HepG2 (cell line): ENCODE data around the gene CASP3. TPM values are rescaled to one million over a fixed set of nuclear protein-coding genes. Genes with fewer than 3 reads are reported as not detected.
A peak's percentile ranks its signal among the peaks of the same experiment; 100 is the strongest.

Source experiments
- ATAC-seq: fragments of 200-7000 bp; cut with Tn5 transposase; 3 replicates; pipeline ENCODE4 v1.9.1; 2020; ENCODE audit warnings: mild to moderate bottlenecking, moderate library complexity
- BruUV-seq: library from RNA; stranded (reverse); fragments of 400-500 nt; replicated peaks from 2 replicates; lab custom pipeline; 2021; lab: Mats Ljungman, UMichigan
- CTCF ChIA-PET: fragments of 300-600 bp; formaldehyde crosslinking; extraction: SDS; loops from one replicate; lab custom pipeline; 2021; ENCODE audit warnings: low total read pairs, inconsistent platforms, low intra/inter-chr PET ratio; lab: Yijun Ruan, JAX
- POLR2A ChIA-PET: fragments of 350-600 bp; sonication (Branson Sonifier 250); formaldehyde crosslinking; loops from one replicate; lab custom pipeline; 2020; ENCODE audit warnings: antibody characterized with exemption, inconsistent platforms; lab: Yijun Ruan, JAX
- DNase-seq: peaks from one replicate; pipeline ENCODE4 v3.0.0-alpha.2; 2015; ENCODE audit warnings: low spot score
- FAIRE-seq: peaks from 3 replicates; lab custom pipeline; 2011; peaks lifted over from hg19 to GRCh38; lab: Jason Lieb, UNC
- H2AFZ ChIP-seq: one replicate; pipeline ENCODE4 v1.6.1; 2011; ENCODE audit warnings: low read length, inconsistent platforms
- H3K27ac ChIP-seq: fragments of 300-600 bp; 3 replicates; pipeline ENCODE4 v1.8.0; 2011; ENCODE audit warnings: mixed run types, mild to moderate bottlenecking, mixed read lengths, low read length, inconsistent platforms; ENCODE audit not compliant: insufficient read depth; ENCODE audit errors: extremely low read length
- H3K27me3 ChIP-seq, 2 experiments: fragments of 200-600 bp in 1 of 2; 2 replicates in 1 of 2; 3 replicates in 1 of 2; pipeline versions ENCODE4 v1.6.0 to v1.8.0; 2011; ENCODE audit warnings: low read length in 2 of 2, mild to moderate bottlenecking in 2 of 2, moderate library complexity in 2 of 2, inconsistent platforms in 1 of 2; ENCODE audit not compliant: insufficient read depth in 2 of 2, control insufficient read depth in 1 of 2
- H3K36me3 ChIP-seq, 2 experiments: fragments of 200-600 bp in 1 of 2; replicated peaks in 1 of 2; 2 replicates in 1 of 2; 3 replicates in 1 of 2; pipeline versions ENCODE4 v1.5.1 to v1.8.0; 2011; ENCODE audit warnings: low read length in 2 of 2, inconsistent platforms in 1 of 2; ENCODE audit not compliant: insufficient read depth in 2 of 2, control insufficient read depth in 1 of 2
- H3K4me1 ChIP-seq: 2 replicates; pipeline ENCODE4 v1.5.1; 2012; ENCODE audit warnings: low read length, inconsistent platforms; ENCODE audit not compliant: insufficient read depth
- H3K4me2 ChIP-seq: 2 replicates; pipeline ENCODE4 v1.6.0; 2011; ENCODE audit warnings: low read depth, low read length, inconsistent platforms
- H3K4me3 ChIP-seq, 3 experiments: fragments of 200-600 bp in 1 of 3; sonication (generic), shearing (Covaris generic) in 1 of 3; replicated peaks in 1 of 3; 2 replicates each; pipeline ENCODE4 v1.5.1; 2011 to 2016; ENCODE audit warnings: low read length in 3 of 3, inconsistent platforms in 2 of 3, low read depth in 2 of 3, mild to moderate bottlenecking in 2 of 3, control low read depth in 1 of 3, mixed read lengths in 1 of 3; ENCODE audit not compliant: insufficient read depth in 1 of 3
- H3K79me2 ChIP-seq: one replicate; pipeline ENCODE4 v1.6.1; 2011; ENCODE audit warnings: low read length, inconsistent platforms; ENCODE audit not compliant: insufficient read depth
- H3K9ac ChIP-seq: 2 replicates; pipeline ENCODE4 v1.6.0; 2011; ENCODE audit warnings: mild to moderate bottlenecking, low read depth, low read length, inconsistent platforms; ENCODE audit not compliant: insufficient read depth
- H3K9me3 ChIP-seq: 2 replicates; pipeline ENCODE4 v1.5.1; 2012; ENCODE audit warnings: mild to moderate bottlenecking, low read length
- H4K20me1 ChIP-seq: 2 replicates; pipeline ENCODE4 v1.6.0; 2011; ENCODE audit warnings: inconsistent platforms, mild to moderate bottlenecking, low read length, moderate library complexity; ENCODE audit not compliant: insufficient read depth
- ATM ChIP-seq: fragments of 450-650 bp; IDR thresholded peaks from 2 replicates; pipeline ENCODE4 v1.7.1; 2017; ENCODE audit warnings: mild to moderate bottlenecking, borderline replicate concordance
- CSRNP1 ChIP-seq: sonication (generic); formaldehyde crosslinking; IDR thresholded peaks from 2 replicates; pipeline ENCODE4 v1.8.1; 2023; ENCODE audit warnings: mild to moderate bottlenecking, missing genetic modification reagents
- HMGXB4 ChIP-seq, 2 experiments: sonication (generic) in 1 of 2; formaldehyde crosslinking in 1 of 2; IDR thresholded peaks; 2 replicates each; pipeline versions ENCODE4 v1.4.0 to v1.6.1; 2018 to 2020; ENCODE audit warnings: missing genetic modification reagents in 2 of 2, borderline replicate concordance in 1 of 2, low read depth in 1 of 2, mild to moderate bottlenecking in 1 of 2, missing biosample characterization in 1 of 2
- ISX ChIP-seq: sonication (generic); formaldehyde crosslinking; conservative IDR thresholded peaks from 2 replicates; pipeline ENCODE4 v1.5.0; 2020; ENCODE audit warnings: missing genetic modification reagents
- MAFK ChIP-seq, 2 experiments: IDR thresholded peaks in 1 of 2; conservative IDR thresholded peaks in 1 of 2; 2 replicates each; pipeline ENCODE4 v1.6.1; 2011; ENCODE audit warnings: improper control_type of control experiment in 2 of 2, low read length in 2 of 2
- MEIS2 ChIP-seq: sonication (generic); formaldehyde crosslinking; IDR thresholded peaks from 2 replicates; pipeline ENCODE4 v1.9.0; 2021; ENCODE audit warnings: mild to moderate bottlenecking, missing genetic modification reagents
- PCBP1 ChIP-seq: fragments of 200-400 bp; formaldehyde crosslinking; IDR thresholded peaks from 2 replicates; pipeline ENCODE4 v1.6.1; 2017; ENCODE audit warnings: mild to moderate bottlenecking, low read depth, low read length, borderline replicate concordance
- REXO4 ChIP-seq: sonication (generic); formaldehyde crosslinking; IDR thresholded peaks from 2 replicates; pipeline ENCODE4 v1.8.0; 2022; ENCODE audit warnings: missing genetic modification reagents, mild to moderate bottlenecking, borderline replicate concordance
- SRSF1 ChIP-seq: fragments of 200-400 bp; formaldehyde crosslinking; optimal IDR thresholded peaks from 2 replicates; pipeline ENCODE3; 2017; ENCODE audit warnings: mild to moderate bottlenecking, low read depth, low read length, moderate library complexity
- ZNF546 ChIP-seq: sonication (generic); formaldehyde crosslinking; conservative IDR thresholded peaks from 2 replicates; pipeline ENCODE4 v1.8.1; 2023; ENCODE audit warnings: mild to moderate bottlenecking, missing genetic modification reagents
- ZNF724P ChIP-seq: sonication (generic); formaldehyde crosslinking; IDR thresholded peaks from 2 replicates; pipeline ENCODE4 v1.8.0; 2022; ENCODE audit warnings: missing genetic modification reagents, borderline replicate concordance
- ZNF883 ChIP-seq: sonication (generic); formaldehyde crosslinking; IDR thresholded peaks from 2 replicates; pipeline ENCODE4 v1.5.1; 2020; ENCODE audit warnings: mild to moderate bottlenecking, missing genetic modification reagents; ENCODE audit errors: not compliant biosample characterization
- ZUFSP ChIP-seq: sonication (generic); formaldehyde crosslinking; IDR thresholded peaks from 2 replicates; pipeline ENCODE4 v1.9.0; 2021; ENCODE audit warnings: missing genetic modification reagents, mild to moderate bottlenecking, borderline replicate concordance
- WGBS: methylation state at CpG from one replicate; pipeline ENCODE4 v1.1.6; 2017; ENCODE audit warnings: low lambda C conversion rate; 5-methylcytosine and 5-hydroxymethylcytosine counted together
- in situ Hi-C: cut with HindIII; loops from 2 replicates; pipeline ENCODE4 v1.10.0; 2017; ENCODE audit warnings: low pct_unique_long_range_greater_than_20kb; ENCODE audit not compliant: extremely low pct_ligation_motif_present
- intact Hi-C: fragments of 100-400 bp; cut with micrococcal nuclease; formaldehyde crosslinking; loops from one replicate; pipeline ENCODE4 v1.10.0; 2022; ENCODE audit not compliant: unreplicated experiment
- polyA plus RNA-seq, 8 experiments: library from polyadenylated mRNA; depleted of rRNA in 3 of 8; stranded (reverse) in 7 of 8; unstranded in 1 of 8; fragments of >200 nt; fragmentation: Illumina TruSeq in 4 of 8; extraction: Trizol in 4 of 8; gene quantifications; 2 replicates each; pipeline versions ENCODE4 v1.2.1 to v1.2.3, GENCODE V29; 2011 to 2016; ENCODE audit warnings: low read depth in 4 of 8, missing spikeins in 1 of 8, mixed read lengths in 1 of 8; ENCODE audit not compliant: insufficient read depth in 1 of 8
- total RNA-seq, 5 experiments: library from RNA; depleted of rRNA; stranded (reverse); fragments of >200 nt; fragmentation: Illumina TruSeq; extraction: Trizol; gene quantifications; 2 replicates each; pipeline ENCODE4 v1.2.3, GENCODE V29; 2016; ENCODE audit warnings: low read depth in 1 of 5

CASP3 gene
- total and polyA plus RNA-seq, 2 of the 13 experiments (the other 11 are each of a cell fraction or from before 2014, with no cell fraction given), result 26.0 to 77.8 TPM

GRCh38 chr4:184587701-184588100 is 61.5 kb downstream of the CASP3 start:
- POLR2A ChIA-PET, result interaction anchor here (0.5 kb wide), 1 partner anchor 12 kb away, joined by 3 read pairs; no protein-coding TSS in a partner anchor
- Histone ChIP-seq H3K4me1 (no peaks in the 10 kb centered on the region), H3K4me3 (no peak overlapping the region), H3K9me3 (no peaks in the 10 kb centered on the region), H3K9ac (no peak overlapping the region), H3K36me3 (no peaks in the 10 kb centered on the region), H3K27ac (no peak overlapping the region), H3K79me2 (no peaks in the 10 kb centered on the region), H3K4me2 (no peak overlapping the region), H4K20me1 (no peaks in the 10 kb centered on the region), H2AFZ (no peak overlapping the region), H3K27me3 (no peaks in the 10 kb centered on the region)
- in situ Hi-C loops, result no loop called here
- DNase-seq (no peak), ATAC-seq (no peak), FAIRE-seq (no peak)
- WGBS, result 92% methylated on average over 3 of the region's 3 CpGs
- BruUV-seq, result no TSS peak
- intact Hi-C loops, result no loop called here
- no peak for TF ChIP-seq MEIS2 (CRISPR knock-in tag)
- peak; percentile 17 to 38; a peak in 2 of 4 replicates for TF ChIP-seq MAFK (conservative IDR thresholded peaks at IDR 0.05 in 1 of 2, IDR thresholded peaks at IDR 0.05 in 1 of 2; ENCODE audit: low read length in 2 of 2)
- CTCF ChIA-PET, result no interaction called here

GRCh38 chr4:184587221-184587620 is 62.0 kb downstream of the CASP3 start:
- H3K4me1 ChIP-seq, result no peaks in the 10 kb centered on the region
- CTCF ChIA-PET, result no interaction called here
- intact Hi-C loops, result no loop called here
- H3K36me3 ChIP-seq, result no peaks in the 10 kb centered on the region
- H3K4me3 ChIP-seq, result no peak overlapping the region
- no peak overlapping the region for H3K9ac ChIP-seq
- FAIRE-seq (no peak), DNase-seq (no peak), ATAC-seq (no peak)
- H2AFZ ChIP-seq, result no peak overlapping the region
- H3K27me3 ChIP-seq, result no peaks in the 10 kb centered on the region
- POLR2A ChIA-PET, result interaction anchor here (0.5 kb wide), 1 partner anchor 11 kb away, joined by 3 read pairs; no protein-coding TSS in a partner anchor
- no peaks in the 10 kb centered on the region for H4K20me1 ChIP-seq
- no peak overlapping the region for H3K27ac ChIP-seq
- no peaks in the 10 kb centered on the region for H3K9me3 ChIP-seq
- no TSS peak for BruUV-seq
- no peaks in the 10 kb centered on the region for H3K79me2 ChIP-seq
- in situ Hi-C loops, result no loop called here
- no peak overlapping the region for H3K4me2 ChIP-seq
- WGBS, result 90% methylated on average over 5 of the region's 5 CpGs
- TF ChIP-seq PCBP1, result no peak
- no peak for TF ChIP-seq REXO4 (CRISPR knock-in tag)
- no peak for TF ChIP-seq SRSF1
- no peak for TF ChIP-seq CSRNP1
- no peak for TF ChIP-seq ZUFSP (CRISPR knock-in tag)
- no peak for TF ChIP-seq ZNF546 (CRISPR knock-in tag)
- no peak for TF ChIP-seq HMGXB4 (CRISPR knock-in tag; IDR thresholded peaks at IDR 0.05; ENCODE audit: borderline replicate concordance in 1 of 2, low read depth in 1 of 2)
- no peak for TF ChIP-seq ZNF883 (CRISPR knock-in tag)
- TF ChIP-seq ZNF724P (CRISPR knock-in tag), result no peak
- TF ChIP-seq ISX (CRISPR knock-in tag), result no peak
- TF ChIP-seq ATM, result no peak
